Fibroblast of lung (primary cell): ENCODE data around the gene GRAMD2B. TPM values are rescaled to one million over a fixed set of nuclear protein-coding genes. Genes with fewer than 3 reads are reported as not detected.
A peak's percentile ranks its signal among the peaks of the same experiment; 100 is the strongest.

Experiments used
- DNase-seq, 2 donors: peaks; one replicate each; pipeline versions ENCODE4 v3.0.0 to v3.0.0-alpha.2; 2010; ENCODE audit warnings: low read depth in 2 of 2
- H2AFZ ChIP-seq: 2 replicates; pipeline ENCODE4 v1.5.1; 2012; ENCODE audit warnings: low read length, control low read depth, inconsistent platforms
- H3K27ac ChIP-seq: 2 replicates; pipeline ENCODE4 v1.5.1; 2011; ENCODE audit warnings: low read length, control low read depth; ENCODE audit not compliant: insufficient read depth
- H3K27me3 ChIP-seq: 2 replicates; pipeline ENCODE4 v1.5.1; 2011; ENCODE audit warnings: mild to moderate bottlenecking, low read length; ENCODE audit not compliant: control insufficient read depth, insufficient read depth
- H3K36me3 ChIP-seq: 2 replicates; pipeline ENCODE4 v1.5.1; 2011; ENCODE audit warnings: low read length; ENCODE audit not compliant: control insufficient read depth, insufficient read depth
- H3K4me1 ChIP-seq: 2 replicates; pipeline ENCODE4 v1.5.1; 2011; ENCODE audit warnings: low read length; ENCODE audit not compliant: control insufficient read depth, insufficient read depth; ENCODE audit errors: extremely low read depth
- H3K4me2 ChIP-seq: 2 replicates; pipeline ENCODE4 v1.5.1; 2011; ENCODE audit warnings: low read length, control low read depth; ENCODE audit not compliant: insufficient read depth; ENCODE audit errors: extremely low read depth
- H3K4me3 ChIP-seq, 4 experiments: fragments of 200-600 bp in 1 of 4; sonication (generic) in 1 of 4; replicated peaks in 1 of 4; 2 replicates each; pipeline ENCODE4 v1.5.1; 2011 to 2016; ENCODE audit warnings: low read length in 4 of 4, low read depth in 3 of 4, mild to moderate bottlenecking in 3 of 4, control low read depth in 2 of 4, inconsistent platforms in 1 of 4, mixed read lengths in 1 of 4; ENCODE audit not compliant: insufficient read depth in 1 of 4; ENCODE audit errors: control extremely low read depth in 1 of 4
- H3K79me2 ChIP-seq: 2 replicates; pipeline ENCODE4 v1.5.1; 2012; ENCODE audit warnings: mild to moderate bottlenecking, low read length, inconsistent platforms; ENCODE audit not compliant: control insufficient read depth, insufficient read depth
- H3K9ac ChIP-seq: 2 replicates; pipeline ENCODE4 v1.5.1; 2011; ENCODE audit warnings: mild to moderate bottlenecking, low read length, control low read depth; ENCODE audit not compliant: insufficient read depth
- H3K9me3 ChIP-seq: 2 replicates; pipeline ENCODE4 v1.5.1; 2012; ENCODE audit warnings: low read depth, low read length; ENCODE audit not compliant: control insufficient read depth, insufficient read depth
- H4K20me1 ChIP-seq: 2 replicates; pipeline ENCODE4 v1.5.1; 2011; ENCODE audit warnings: low read length; ENCODE audit not compliant: control insufficient read depth, insufficient read depth; ENCODE audit errors: extremely low read depth
- EZH2 ChIP-seq: IDR thresholded peaks from 2 replicates; pipeline ENCODE4 v1.5.1; 2012; ENCODE audit warnings: low read length, control low read depth, mild to moderate bottlenecking; ENCODE audit errors: missing control alignments
- polyA minus RNA-seq: library from RNA; depleted of rRNA, polyadenylated mRNA; stranded (reverse); fragments of >200 nt; gene quantifications from 2 replicates; pipeline ENCODE4 v1.2.3, GENCODE V29; 2011; ENCODE audit warnings: low replicate concordance
- polyA plus RNA-seq, 2 donors: library from polyadenylated mRNA; depleted of rRNA in 1 of 2; stranded (reverse) in 1 of 2; unstranded in 1 of 2; fragments of >200 nt; gene quantifications; 2 replicates each; pipeline ENCODE4 v1.2.1, GENCODE V29; 2011 to 2012; ENCODE audit warnings: missing spikeins in 1 of 2
- total RNA-seq: library from RNA; depleted of rRNA; stranded (reverse); fragments of >200 nt; gene quantifications from 2 replicates; pipeline ENCODE4 v1.2.1, GENCODE V29; 2014
- TF ChIP-seq, protein P1 (sequence below), 2 donors: IDR thresholded peaks in 1 of 2; conservative IDR thresholded peaks in 1 of 2; 1 replicate in 1 of 2; 2 replicates in 1 of 2; pipeline ENCODE4 v1.5.1; 2011 to 2012; ENCODE audit warnings: low read length in 2 of 2, control low read depth in 1 of 2, inconsistent platforms in 1 of 2, low read depth in 1 of 2, mild to moderate bottlenecking in 1 of 2

The GRAMD2B gene, protein sequence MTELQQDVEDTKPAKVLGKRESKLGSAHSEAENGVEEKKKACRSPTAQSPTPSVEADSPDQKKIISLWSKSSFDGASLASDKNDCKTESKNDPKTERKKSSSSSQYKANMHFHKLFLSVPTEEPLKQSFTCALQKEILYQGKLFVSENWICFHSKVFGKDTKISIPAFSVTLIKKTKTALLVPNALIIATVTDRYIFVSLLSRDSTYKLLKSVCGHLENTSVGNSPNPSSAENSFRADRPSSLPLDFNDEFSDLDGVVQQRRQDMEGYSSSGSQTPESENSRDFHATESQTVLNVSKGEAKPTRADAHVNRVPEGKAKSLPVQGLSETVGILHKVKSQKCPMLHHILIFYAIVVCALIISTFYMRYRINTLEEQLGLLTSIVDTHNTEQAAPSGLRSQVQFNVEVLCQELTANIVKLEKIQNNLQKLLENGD
- 12.1 and 21.3 TPM in 2 replicates for total RNA-seq
- 26.8 and 37.6 TPM in 2 replicates for polyA plus RNA-seq
- polyA plus RNA-seq (2012): 14.1 and 17.9 TPM in 2 replicates
- 1.1 and 6.2 TPM in 2 replicates for polyA minus RNA-seq

DNA sequence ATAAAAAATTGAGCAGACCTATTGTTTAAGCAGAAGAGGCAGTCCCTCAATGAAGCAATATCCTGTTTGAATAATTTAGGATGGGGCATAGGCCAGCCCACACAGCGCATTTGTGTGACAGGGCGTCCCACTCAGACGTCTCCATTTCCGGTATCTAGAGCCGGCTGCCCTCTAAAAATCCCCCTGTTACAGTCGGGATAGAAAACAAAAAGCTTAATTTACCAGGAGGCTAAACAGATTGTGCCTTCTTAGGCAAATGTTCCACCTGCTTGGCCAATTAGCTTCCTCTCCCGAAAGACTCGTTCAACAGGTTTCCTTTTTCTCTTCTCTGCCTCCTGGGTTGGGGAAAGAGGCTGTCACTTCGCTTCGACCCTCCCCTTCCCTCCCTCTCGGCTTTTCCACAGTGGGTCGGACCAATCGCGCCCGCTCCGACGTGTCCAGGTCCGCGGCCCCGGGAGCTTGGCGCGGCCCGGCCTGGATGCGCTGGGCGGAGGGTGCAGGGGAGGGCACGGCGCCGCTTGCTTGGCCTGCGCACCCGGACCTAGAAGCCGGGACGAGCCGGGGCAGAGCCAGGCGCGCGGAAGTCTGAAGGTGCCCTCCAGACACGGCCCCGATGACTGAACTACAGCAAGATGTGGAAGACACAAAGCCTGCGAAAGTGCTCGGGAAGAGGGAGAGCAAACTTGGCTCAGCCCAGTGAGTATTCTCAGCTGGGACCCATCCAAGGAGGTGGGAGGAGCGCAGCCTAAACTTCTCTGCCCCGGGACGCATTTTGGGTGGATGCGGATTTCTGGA is at the start of gene GRAMD2B:
Gene GRAMD2B, plus strand, starts transcription at position 416 of the 795 bp plus-strand sequence. Its CDS starts 198 bp downstream, at position 614.
- Histone ChIP-seq H3K9me3 (no peaks in the 10 kb centered on the region), H2AFZ (peak within 1 kb of the TSS; percentile 88), H3K27ac (peak within 1 kb of the TSS; percentile 92), H3K4me2 (peak within 1 kb of the TSS; percentile 72), H3K36me3 (no peaks in the 10 kb centered on the region), H3K79me2 (peaks cover 38% of the 10 kb centered on the region), H4K20me1 (no peaks in the 10 kb centered on the region), H3K9ac (peak within 1 kb of the TSS; percentile 90), H3K4me1 (no peaks in the 10 kb centered on the region), H3K27me3 (no peaks in the 10 kb centered on the region), H3K4me3 (peak within 1 kb of the TSS; percentile 57 to 80 (median 76))
- TF ChIP-seq EZH2: no peak
- TF ChIP-seq, protein P1, sequence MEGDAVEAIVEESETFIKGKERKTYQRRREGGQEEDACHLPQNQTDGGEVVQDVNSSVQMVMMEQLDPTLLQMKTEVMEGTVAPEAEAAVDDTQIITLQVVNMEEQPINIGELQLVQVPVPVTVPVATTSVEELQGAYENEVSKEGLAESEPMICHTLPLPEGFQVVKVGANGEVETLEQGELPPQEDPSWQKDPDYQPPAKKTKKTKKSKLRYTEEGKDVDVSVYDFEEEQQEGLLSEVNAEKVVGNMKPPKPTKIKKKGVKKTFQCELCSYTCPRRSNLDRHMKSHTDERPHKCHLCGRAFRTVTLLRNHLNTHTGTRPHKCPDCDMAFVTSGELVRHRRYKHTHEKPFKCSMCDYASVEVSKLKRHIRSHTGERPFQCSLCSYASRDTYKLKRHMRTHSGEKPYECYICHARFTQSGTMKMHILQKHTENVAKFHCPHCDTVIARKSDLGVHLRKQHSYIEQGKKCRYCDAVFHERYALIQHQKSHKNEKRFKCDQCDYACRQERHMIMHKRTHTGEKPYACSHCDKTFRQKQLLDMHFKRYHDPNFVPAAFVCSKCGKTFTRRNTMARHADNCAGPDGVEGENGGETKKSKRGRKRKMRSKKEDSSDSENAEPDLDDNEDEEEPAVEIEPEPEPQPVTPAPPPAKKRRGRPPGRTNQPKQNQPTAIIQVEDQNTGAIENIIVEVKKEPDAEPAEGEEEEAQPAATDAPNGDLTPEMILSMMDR (conservative IDR thresholded peaks at IDR 0.05 in 1 of 2, IDR thresholded peaks at IDR 0.05 in 1 of 2; ENCODE audit: low read depth in 1 of 2, low read length in 2 of 2): no peak
- DNase-seq: peak; percentile 83 to 94

DNA sequence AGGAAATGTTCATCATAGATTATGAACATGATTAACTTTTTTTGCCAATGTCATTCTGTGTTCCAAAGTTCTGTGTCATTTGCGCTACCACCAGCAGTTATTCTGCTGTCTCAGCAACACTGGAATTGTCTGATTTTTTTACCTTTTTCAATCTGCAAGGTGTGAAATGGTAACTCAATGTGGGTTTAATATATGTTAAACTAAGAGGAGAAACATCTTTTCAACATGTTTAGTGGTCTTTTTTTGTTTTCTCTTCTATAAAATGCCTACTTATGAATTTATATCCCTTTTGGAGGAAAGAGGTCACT is 49.1 kb upstream of the GRAMD2B start:
- Histone ChIP-seq H3K27ac (no peak overlapping the region), H3K36me3 (no peaks in the 10 kb centered on the region), H3K9me3 (no peaks in the 10 kb centered on the region), H3K79me2 (no peaks in the 10 kb centered on the region), H2AFZ (no peak overlapping the region), H3K4me2 (no peak overlapping the region), H3K4me1 (no peaks in the 10 kb centered on the region), H3K27me3 (no peaks in the 10 kb centered on the region), H4K20me1 (no peaks in the 10 kb centered on the region), H3K4me3 (no peak overlapping the region), H3K9ac (no peak overlapping the region)
- DNase-seq: no peak
- TF ChIP-seq EZH2: no peak
- TF ChIP-seq, protein P1 (conservative IDR thresholded peaks at IDR 0.05 in 1 of 2, IDR thresholded peaks at IDR 0.05 in 1 of 2; ENCODE audit: low read depth in 1 of 2, low read length in 2 of 2): no peak

DNA sequence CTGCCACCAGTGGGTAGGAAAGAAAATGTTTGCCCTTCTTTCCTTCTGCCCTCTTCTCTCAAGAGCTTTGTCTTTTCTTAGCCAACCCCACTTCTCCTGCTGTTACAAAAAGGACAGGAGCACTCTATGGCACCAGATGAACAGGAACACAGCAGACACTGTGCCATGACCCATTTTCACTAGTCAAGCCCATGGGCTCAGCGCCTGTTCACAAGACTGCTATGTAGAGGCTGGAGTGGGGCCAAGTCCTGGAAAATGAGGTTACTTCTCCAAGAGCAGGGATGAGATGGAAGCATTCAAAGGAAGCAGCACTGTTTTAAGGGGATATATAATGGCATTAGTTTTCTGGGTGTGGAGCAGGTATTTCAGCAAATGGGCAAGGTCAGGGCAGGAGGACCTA is 46.8 kb upstream of the GRAMD2B start:
- Histone ChIP-seq H2AFZ (peak overlapping the region; percentile 33), H3K4me3 (no peak overlapping the region), H3K79me2 (no peaks in the 10 kb centered on the region), H3K9ac (no peak overlapping the region), H3K27ac (no peak overlapping the region), H4K20me1 (no peaks in the 10 kb centered on the region), H3K4me2 (no peak overlapping the region), H3K4me1 (no peaks in the 10 kb centered on the region), H3K9me3 (no peaks in the 10 kb centered on the region), H3K36me3 (no peaks in the 10 kb centered on the region), H3K27me3 (no peaks in the 10 kb centered on the region)
- no peak for TF ChIP-seq EZH2
- TF ChIP-seq, protein P1 (conservative IDR thresholded peaks at IDR 0.05 in 1 of 2, IDR thresholded peaks at IDR 0.05 in 1 of 2; ENCODE audit: low read depth in 1 of 2, low read length in 2 of 2): no peak
- DNase-seq: no peak
